ENCODE measurements around the gene ADAMTSL1.

The ADAMTSL1 gene

DNA sequence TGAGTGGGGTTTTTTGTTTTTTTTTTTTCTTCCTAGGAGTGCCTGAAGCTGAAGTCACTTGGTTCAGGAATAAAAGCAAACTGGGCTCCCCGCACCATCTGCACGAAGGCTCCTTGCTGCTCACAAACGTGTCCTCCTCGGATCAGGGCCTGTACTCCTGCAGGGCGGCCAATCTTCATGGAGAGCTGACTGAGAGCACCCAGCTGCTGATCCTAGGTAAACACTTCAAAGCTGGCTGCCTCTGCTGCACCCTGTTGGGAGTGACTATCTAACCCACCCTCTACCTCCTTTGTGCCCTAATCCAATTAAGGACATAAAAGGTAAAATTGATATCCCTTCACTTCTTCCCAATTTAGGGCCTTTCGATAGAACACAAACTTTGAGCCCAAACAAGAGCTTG lies 352.3 kb downstream of the ADAMTSL1 start:
- ATAC-seq = no peak
- Mint-ChIP-seq H3K27ac (no peak overlapping the region), H3K9me3 (no peaks in the 10 kb centered on the region), H3K27me3 (no peaks in the 10 kb centered on the region), H3K36me3 (no peaks in the 10 kb centered on the region), H3K4me3 (no peak overlapping the region), H3K4me1 (no peaks in the 10 kb centered on the region)

DNA sequence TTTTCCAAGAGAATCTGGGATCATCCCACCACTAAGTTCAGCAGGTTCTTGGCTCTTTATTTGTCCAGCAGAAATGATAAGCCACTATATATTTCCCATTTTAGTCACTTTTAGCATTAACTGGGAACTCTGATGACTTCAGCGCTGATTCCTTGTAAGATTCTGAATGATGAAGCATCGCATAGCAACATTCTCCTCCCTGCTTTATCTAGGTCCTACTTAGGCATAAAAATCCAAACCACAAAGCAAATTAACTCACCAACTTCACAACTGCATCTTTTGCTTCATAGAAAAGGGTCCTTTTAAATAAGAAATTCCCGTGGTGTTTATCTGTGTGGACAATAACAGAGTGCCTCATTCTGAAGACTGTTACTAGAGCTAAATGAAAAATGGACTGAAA lies 355.1 kb downstream of the ADAMTSL1 start:
- Mint-ChIP-seq H3K4me3 (no peak overlapping the region), H3K4me1 (no peaks in the 10 kb centered on the region), H3K27ac (no peak overlapping the region), H3K9me3 (peaks cover 3% of the 10 kb centered on the region), H3K27me3 (no peaks in the 10 kb centered on the region), H3K36me3 (no peaks in the 10 kb centered on the region)
- ATAC-seq = no peak

DNA sequence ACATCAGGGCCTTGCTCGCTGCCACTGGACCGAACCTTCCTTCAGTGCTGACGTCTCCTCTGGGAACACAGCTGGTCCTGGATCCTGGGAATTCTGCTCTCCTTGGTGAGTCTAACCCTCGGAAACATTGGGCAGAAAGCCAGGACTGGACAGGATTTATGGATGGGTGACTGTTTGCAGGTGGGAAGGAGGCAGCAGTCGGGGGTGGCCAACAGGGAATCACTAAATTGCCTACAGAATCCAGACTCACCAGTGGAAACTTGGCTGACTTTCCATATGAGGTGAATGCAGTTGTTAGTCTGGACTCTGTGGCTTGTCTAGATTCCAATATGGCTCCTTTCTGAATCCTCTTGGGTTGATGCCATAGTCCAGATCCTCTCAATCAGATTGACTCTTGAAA lies 355.9 kb downstream of the ADAMTSL1 start:
- Mint-ChIP-seq H3K27ac (no peak overlapping the region), H3K4me3 (no peak overlapping the region), H3K27me3 (no peaks in the 10 kb centered on the region), H3K4me1 (no peaks in the 10 kb centered on the region), H3K36me3 (no peaks in the 10 kb centered on the region), H3K9me3 (peaks cover 3% of the 10 kb centered on the region)
- ATAC-seq = no peak

DNA sequence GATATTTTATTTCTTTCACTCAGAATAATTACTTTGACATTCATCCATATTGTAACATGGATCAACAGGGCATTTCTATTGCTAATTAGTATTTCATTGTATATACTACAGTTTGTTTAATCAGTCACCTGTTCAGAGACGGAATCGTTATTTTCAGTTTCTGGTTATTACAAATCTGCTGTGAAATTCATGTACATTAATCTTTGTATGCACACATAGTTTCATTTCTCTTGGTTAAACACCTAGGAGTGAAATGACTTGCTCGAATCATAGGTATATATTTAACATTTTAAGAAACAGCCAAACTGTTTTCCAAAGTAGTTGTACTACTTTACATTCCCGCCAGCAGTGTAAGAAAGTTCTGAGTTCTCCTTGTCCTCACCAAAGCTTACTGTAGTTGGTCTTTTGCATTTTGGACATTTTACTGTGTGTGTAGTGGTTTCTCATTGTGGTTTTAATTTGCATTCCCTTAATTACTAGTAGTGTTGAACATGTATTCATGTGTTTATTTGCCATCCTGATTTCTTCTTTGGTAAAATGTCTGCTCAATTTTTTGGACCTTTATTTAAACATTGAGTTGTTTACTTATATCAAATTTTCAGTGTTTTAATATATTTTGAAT lies 360.9 kb downstream of the ADAMTSL1 start:
- no peak overlapping the region for H3K27ac Mint-ChIP-seq
- H3K4me3 Mint-ChIP-seq = no peak overlapping the region
- no peak for ATAC-seq
- no peaks in the 10 kb centered on the region for H3K36me3 Mint-ChIP-seq
- no peaks in the 10 kb centered on the region for H3K27me3 Mint-ChIP-seq
- no peaks in the 10 kb centered on the region for H3K4me1 Mint-ChIP-seq
- H3K9me3 Mint-ChIP-seq = peaks cover 3% of the 10 kb centered on the region

DNA sequence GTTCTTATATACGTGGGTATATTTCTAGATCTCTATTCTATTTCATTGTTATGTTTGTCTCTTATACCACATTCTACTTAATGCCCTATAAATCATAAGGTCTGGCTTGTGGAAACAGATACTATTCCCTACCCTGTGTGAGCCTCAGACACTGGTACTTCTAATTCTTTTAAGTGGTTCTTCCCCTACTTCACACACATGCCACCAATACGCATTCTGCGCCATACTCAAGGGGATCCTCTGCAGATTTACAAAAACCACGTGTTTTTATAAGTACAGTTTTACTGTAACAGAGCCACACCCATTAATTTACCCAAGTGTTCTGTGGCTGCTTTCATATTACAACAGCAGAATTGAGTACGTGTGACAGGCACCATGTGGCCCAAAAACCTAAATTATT lies 363.4 kb downstream of the ADAMTSL1 start:
- no peaks in the 10 kb centered on the region for H3K27me3 Mint-ChIP-seq
- peaks cover 3% of the 10 kb centered on the region for H3K9me3 Mint-ChIP-seq
- no peak overlapping the region for H3K4me3 Mint-ChIP-seq
- ATAC-seq = no peak
- no peaks in the 10 kb centered on the region for H3K36me3 Mint-ChIP-seq
- H3K27ac Mint-ChIP-seq = no peak overlapping the region
- no peaks in the 10 kb centered on the region for H3K4me1 Mint-ChIP-seq

DNA sequence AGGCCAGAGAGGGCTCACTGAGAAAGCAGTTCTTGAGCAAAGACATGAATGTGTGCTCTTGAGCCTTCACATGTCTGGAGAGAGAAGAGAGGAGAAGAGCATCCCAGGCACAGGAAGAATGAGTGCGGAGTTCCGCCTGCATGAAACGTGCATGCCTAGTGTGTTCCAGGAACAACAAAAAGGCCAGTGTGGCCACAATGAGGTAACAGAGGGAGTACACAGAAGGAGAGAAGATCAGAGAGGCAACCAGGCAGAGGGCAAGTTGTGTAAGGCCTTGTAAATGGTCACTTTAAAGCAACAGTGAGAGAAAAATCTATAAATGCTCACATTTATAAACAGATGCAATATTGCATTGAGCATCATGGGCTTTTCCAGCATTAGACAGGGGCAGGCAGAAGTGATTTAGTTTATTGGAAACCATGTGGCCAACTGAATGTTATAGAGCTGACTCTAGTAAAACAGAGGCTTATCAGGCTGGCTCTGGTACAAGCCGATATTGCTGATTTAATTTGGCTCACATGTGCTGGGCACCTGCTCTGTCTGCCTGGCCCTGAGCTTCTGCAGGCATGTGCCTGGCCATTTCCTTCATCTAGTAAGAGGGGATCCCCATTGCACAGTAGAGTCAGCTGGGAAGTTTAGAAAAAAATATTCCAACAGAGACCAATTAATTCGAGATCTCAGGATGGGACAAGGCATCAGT lies 373.8 kb downstream of the ADAMTSL1 start:
- H3K4me3 Mint-ChIP-seq = no peak overlapping the region
- no peaks in the 10 kb centered on the region for H3K27me3 Mint-ChIP-seq
- no peaks in the 10 kb centered on the region for H3K4me1 Mint-ChIP-seq
- no peaks in the 10 kb centered on the region for H3K9me3 Mint-ChIP-seq
- H3K27ac Mint-ChIP-seq = no peak overlapping the region
- no peaks in the 10 kb centered on the region for H3K36me3 Mint-ChIP-seq
- no peak for ATAC-seq

DNA sequence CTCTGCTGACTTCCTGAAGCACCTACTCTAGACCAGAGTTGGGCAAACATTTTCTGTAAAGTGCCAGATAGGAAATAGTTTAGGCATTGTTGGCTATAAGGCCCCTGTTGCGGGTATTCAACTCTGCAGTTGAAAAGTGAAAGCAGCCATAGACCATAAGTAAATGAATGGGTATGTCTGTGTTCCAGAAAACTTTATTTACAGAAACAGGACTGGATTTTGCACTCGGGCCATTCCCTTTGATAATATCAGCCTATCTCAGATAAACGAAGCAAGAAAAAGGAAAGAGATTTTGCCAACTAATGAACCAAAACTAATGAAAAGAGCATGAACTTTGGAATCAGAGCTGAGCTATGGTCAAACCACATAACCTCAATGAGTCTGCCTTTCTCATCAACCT lies 374.7 kb downstream of the ADAMTSL1 start:
- Mint-ChIP-seq H3K36me3 (no peaks in the 10 kb centered on the region), H3K4me1 (no peaks in the 10 kb centered on the region), H3K9me3 (no peaks in the 10 kb centered on the region), H3K4me3 (no peak overlapping the region), H3K27ac (no peak overlapping the region), H3K27me3 (no peaks in the 10 kb centered on the region)
- no peak for ATAC-seq

DNA sequence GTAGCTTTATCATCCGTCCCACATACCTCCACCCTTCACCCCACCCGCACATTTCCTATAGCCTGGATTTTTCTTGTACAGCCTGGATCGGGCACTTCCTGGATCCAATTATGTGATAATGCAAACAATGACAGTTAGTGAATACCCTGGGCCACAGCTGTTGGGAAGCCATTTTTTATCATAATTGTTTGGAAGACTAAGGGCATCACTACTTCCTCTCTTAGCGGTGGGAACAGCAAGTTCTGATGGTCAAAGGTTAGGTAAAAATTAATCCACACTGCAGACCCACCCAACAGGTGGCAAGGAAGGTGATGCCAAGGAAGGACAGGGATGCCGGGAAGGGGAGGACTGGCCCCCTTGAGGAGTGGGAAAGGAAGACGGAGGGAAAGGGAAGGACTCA lies 375.3 kb downstream of the ADAMTSL1 start:
- H3K36me3 Mint-ChIP-seq = no peaks in the 10 kb centered on the region
- no peaks in the 10 kb centered on the region for H3K9me3 Mint-ChIP-seq
- no peak for ATAC-seq
- no peaks in the 10 kb centered on the region for H3K27me3 Mint-ChIP-seq
- H3K4me1 Mint-ChIP-seq = no peaks in the 10 kb centered on the region
- H3K4me3 Mint-ChIP-seq = no peak overlapping the region
- H3K27ac Mint-ChIP-seq = no peak overlapping the region

DNA sequence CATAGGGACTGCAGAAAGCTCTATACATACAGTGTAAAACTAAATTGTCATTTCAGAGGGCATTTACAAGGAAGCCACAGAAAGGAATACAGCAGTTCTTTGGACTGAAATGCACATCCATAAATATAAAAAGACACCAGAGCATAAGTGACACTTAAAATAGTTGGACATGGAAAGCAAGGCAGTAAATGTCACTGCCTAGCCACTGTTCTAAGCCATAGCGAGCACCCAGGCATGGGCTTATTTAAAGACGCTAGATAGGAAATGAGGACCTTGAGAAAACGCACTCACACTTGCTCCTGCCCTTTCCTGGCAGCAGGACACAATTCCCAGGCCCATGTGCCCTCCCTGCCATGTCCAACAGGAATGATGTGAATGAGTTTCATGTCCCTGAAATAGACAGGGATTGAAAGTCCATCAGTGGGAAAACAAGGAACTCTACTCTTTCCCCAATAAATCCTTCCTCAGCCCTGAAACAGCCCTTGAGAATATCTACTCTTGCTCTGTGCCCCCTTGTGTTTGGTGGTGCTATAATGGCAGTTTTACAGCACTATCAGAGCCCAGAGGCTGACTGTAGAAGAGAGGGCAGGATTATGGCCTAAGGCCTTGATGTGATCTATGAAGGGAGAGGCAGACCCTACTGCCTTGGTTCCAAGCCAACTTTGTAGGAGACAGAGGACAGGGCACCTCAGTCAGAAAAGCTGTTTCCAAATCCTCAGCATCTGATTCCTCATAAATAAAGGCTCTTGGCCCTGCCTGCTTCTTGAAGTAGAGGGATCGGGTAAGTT lies 376.1 kb downstream of the ADAMTSL1 start:
- no peak for ATAC-seq

DNA sequence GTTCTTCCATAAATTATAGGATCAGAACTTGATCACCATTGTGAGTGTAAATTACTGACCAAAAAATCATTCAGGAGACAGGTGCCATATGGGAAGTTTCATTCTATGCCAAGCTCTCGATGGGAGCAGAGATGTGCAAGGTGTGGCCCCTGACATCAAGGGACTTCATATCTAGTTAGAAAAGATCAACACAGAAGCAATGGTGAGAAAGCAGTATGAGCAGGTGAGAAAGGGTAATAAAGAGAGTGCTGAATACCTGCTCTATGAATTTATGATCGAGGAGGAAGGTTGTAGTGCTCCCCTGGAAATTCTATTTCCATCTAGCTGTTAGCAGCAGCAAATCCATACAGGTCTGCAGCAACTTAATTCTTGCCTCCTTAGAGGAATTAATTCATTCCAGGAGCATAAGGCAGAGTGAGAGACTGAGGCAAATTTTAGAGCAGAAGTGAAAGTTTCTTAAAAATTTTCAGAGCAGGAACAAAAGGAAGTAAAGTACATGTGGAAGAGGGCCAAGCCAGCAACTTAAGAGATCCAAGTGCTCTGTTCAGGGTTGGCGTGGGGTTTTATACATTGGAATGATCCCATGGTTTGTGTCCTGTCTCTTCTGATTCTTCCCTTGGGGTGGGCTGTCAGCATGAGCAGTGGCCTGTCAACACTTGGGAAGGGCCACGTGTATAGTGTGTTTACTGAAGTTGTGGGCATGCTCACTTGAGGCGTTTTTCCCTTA lies 377.3 kb downstream of the ADAMTSL1 start:
- no peaks in the 10 kb centered on the region for H3K9me3 Mint-ChIP-seq
- no peaks in the 10 kb centered on the region for H3K36me3 Mint-ChIP-seq
- ATAC-seq = peak; percentile 28
- H3K27ac Mint-ChIP-seq = no peak overlapping the region
- no peaks in the 10 kb centered on the region for H3K27me3 Mint-ChIP-seq
- H3K4me3 Mint-ChIP-seq = no peak overlapping the region
- H3K4me1 Mint-ChIP-seq = no peaks in the 10 kb centered on the region

More for the DNA sequence above, 376.1 kb downstream of the ADAMTSL1 start:
- no peaks in the 10 kb centered on the region for H3K36me3 Mint-ChIP-seq
- no peaks in the 10 kb centered on the region for H3K27me3 Mint-ChIP-seq
- H3K4me3 Mint-ChIP-seq = no peak overlapping the region
- no peaks in the 10 kb centered on the region for H3K4me1 Mint-ChIP-seq
- H3K9me3 Mint-ChIP-seq = no peaks in the 10 kb centered on the region
- H3K27ac Mint-ChIP-seq = no peak overlapping the region

DNA sequence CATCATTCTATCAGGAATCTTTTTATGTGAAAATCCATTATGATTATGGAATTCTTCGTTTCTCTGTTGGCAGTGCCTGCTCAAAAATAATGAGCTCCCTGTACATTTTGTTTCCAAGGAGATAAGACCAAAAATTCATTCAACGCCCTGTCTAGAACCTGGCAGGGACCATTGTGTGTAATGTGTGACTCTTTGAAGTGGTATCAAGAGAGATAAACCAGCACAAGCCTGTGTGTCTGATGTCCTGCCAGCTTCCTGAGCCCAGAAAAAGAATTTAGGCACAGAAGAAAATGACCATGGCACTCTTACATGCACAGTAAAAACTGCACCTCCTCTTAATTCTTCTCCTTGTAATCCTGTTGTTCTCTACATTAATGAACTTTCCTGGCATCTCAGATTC lies 381.7 kb downstream of the ADAMTSL1 start:
- Mint-ChIP-seq H3K36me3 (no peaks in the 10 kb centered on the region), H3K4me3 (no peak overlapping the region), H3K27ac (no peak overlapping the region), H3K4me1 (no peaks in the 10 kb centered on the region), H3K9me3 (no peaks in the 10 kb centered on the region), H3K27me3 (peaks cover 7% of the 10 kb centered on the region)
- ATAC-seq = no peak

DNA sequence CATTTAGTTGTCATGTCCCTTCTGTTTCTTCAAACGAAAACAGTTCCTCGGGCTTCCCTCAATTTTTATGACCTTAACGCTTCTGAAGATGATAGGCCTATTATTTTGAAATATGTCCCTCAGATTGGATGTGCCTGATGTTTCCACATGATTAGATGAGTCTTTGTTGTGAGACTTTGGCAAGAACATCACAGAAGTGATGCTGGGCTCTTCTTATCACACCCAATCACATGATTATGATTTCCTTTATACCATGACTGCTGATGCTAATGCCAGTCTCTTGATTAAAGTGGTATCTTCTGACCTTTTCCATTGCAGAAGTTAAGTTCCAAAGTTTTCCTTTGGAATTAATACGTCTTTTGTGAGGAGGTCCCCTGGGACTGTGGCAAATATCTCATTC lies 383.4 kb downstream of the ADAMTSL1 start:
- Mint-ChIP-seq H3K36me3 (no peaks in the 10 kb centered on the region), H3K27ac (no peak overlapping the region), H3K27me3 (peaks cover 7% of the 10 kb centered on the region), H3K4me1 (no peaks in the 10 kb centered on the region), H3K9me3 (no peaks in the 10 kb centered on the region), H3K4me3 (no peak overlapping the region)
- ATAC-seq = no peak

DNA sequence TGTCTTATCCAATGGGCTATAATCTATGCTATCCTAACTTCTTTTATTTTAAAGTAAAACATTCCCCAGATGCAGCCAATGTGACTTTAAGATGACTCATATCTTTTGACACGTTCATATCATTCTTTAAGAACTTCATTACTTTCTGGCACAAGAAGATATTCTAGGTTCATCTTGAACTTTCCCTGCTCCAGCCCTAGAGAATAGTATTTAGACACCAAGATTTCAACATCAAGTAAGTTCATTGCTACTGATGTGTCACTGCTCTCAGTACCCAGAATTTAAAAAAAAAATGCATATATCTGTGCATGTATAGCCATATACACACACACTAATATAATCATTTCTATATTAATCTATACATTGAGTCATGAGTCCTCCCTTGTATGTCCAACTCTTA lies 383.8 kb downstream of the ADAMTSL1 start:
- Mint-ChIP-seq H3K27me3 (peaks cover 7% of the 10 kb centered on the region), H3K9me3 (no peaks in the 10 kb centered on the region), H3K4me1 (no peaks in the 10 kb centered on the region), H3K36me3 (no peaks in the 10 kb centered on the region), H3K4me3 (no peak overlapping the region), H3K27ac (no peak overlapping the region)
- no peak for ATAC-seq

DNA sequence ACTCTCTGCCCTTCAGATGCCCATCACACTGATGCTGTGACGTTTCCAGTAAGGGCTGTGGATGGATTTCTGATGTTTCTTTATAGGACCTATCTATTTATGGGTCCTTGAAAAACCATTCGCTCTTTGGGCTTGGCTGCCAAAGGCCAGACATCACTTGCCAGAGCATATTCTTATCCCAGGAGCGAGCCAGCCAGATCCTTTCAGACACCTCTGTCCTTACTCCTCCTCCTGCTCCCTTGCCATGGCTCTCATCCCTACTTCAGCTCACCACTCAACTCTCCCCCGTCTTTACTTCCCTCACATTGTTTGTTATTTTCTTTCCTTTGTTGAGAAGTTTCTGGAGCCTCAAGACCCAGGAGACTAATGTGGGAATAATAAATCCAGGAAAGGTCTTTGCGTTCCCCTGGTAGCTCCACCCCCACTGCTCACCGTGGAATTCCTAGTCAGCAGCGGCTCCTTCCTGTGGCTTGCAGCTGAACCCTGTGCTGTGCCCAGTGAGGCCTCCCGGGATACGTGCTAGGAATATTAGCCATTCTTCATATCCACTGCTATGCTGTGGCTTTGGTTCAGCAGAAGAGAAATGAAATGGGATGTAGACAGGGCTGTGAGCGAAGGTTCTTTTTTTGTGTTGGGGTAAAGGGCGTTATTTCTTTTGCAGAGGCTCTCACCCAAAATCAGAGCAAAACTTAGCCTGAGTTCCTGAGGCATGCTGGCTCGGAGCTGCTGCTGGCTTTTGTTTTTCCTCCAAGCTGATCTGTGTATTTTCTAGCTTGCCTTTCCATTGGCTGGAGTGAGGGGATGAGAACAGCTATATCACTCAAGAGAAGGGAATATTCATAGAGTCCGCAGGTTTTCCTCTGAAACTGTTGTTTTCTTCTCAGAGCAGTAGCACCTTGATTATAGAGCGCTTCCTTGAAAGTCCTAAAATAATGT lies 387.9 kb downstream of the ADAMTSL1 start:
- no peaks in the 10 kb centered on the region for H3K4me1 Mint-ChIP-seq
- H3K27ac Mint-ChIP-seq = no peak overlapping the region
- H3K36me3 Mint-ChIP-seq = no peaks in the 10 kb centered on the region
- no peaks in the 10 kb centered on the region for H3K9me3 Mint-ChIP-seq
- peaks cover 7% of the 10 kb centered on the region for H3K27me3 Mint-ChIP-seq
- ATAC-seq = no peak
- no peak overlapping the region for H3K4me3 Mint-ChIP-seq
